Breast epithelium (tissue), 4 donors: ENCODE measurements around the gene CTNND2. TPM values are rescaled to one million over a fixed set of nuclear protein-coding genes. Genes with fewer than 3 reads are reported as not detected.

ENCODE experiments used
- DNase-seq, 2 donors: peaks; one replicate each; pipeline ENCODE4 v3.0.0-alpha.2; 2019; ENCODE audit warnings: low spot score in 2 of 2
- H3K27ac ChIP-seq, 2 donors: fragments of 200-600 bp; sonication (generic) in 1 of 2; one replicate each; pipeline ENCODE4 v1.5.1; 2016 to 2019; ENCODE audit warnings: mild to moderate bottlenecking in 1 of 2
- H3K27me3 ChIP-seq, 2 donors: fragments of 200-600 bp; sonication (generic) in 1 of 2; one replicate each; pipeline versions ENCODE4 v1.5.1 to v1.6.0; 2017 to 2019; ENCODE audit warnings: control low read depth in 1 of 2, mild to moderate bottlenecking in 1 of 2
- H3K36me3 ChIP-seq: fragments of 200-600 bp; one replicate; pipeline ENCODE4 v1.5.1; 2019
- H3K4me1 ChIP-seq, 2 donors: fragments of 200-600 bp; sonication (generic); one replicate each; pipeline ENCODE4 v1.5.1; 2016 to 2019; ENCODE audit warnings: control low read depth in 1 of 2
- H3K4me3 ChIP-seq, 3 donors: fragments of 200-600 bp; sonication (generic); 1 replicate in 2 of 3; 2 replicates in 1 of 3; pipeline ENCODE4 v1.5.1; 2016 to 2019; ENCODE audit warnings: mild to moderate bottlenecking in 3 of 3, moderate library complexity in 2 of 3
- H3K9me3 ChIP-seq, 2 donors: fragments of 200-600 bp; sonication (generic) in 1 of 2; one replicate each; pipeline ENCODE4 v1.5.1; 2016 to 2019; ENCODE audit warnings: control low read depth in 1 of 2
- CTCF ChIP-seq, 3 donors: fragments of 450-650 bp; IDR thresholded peaks; one replicate each; pipeline ENCODE4 v1.5.1; 2016 to 2017; ENCODE audit warnings: antibody characterized with exemption in 3 of 3, mild to moderate bottlenecking in 3 of 3, moderate library complexity in 3 of 3
- POLR2A ChIP-seq: fragments of 450-650 bp; IDR thresholded peaks from one replicate; pipeline ENCODE4 v1.6.1; 2016; ENCODE audit warnings: antibody characterized with exemption, mild to moderate bottlenecking, moderate library complexity
- POLR2AphosphoS5 ChIP-seq, 3 donors: sonication (generic); formaldehyde crosslinking; IDR thresholded peaks; one replicate each; pipeline ENCODE4 v1.6.1; 2017; ENCODE audit warnings: antibody characterized with exemption in 3 of 3
- intact Hi-C: fragments of 100-400 bp; cut with DNase I; formaldehyde crosslinking; loops from one replicate; pipeline ENCODE4 v1.15.1; 2023; ENCODE audit warnings: low total_unique reads
- total RNA-seq, 3 donors: library from RNA; depleted of rRNA; stranded (reverse); fragments of >200 nt; gene quantifications; one replicate each; pipeline ENCODE4 v1.1.0, GENCODE V29; 2016

CTNND2 gene
- total RNA-seq, 3 donors from 2014 or later: 3.3 to 6.0 TPM; not detected in 1

GRCh38 chr5:11609570-11610303 lies 294.5 kb downstream of the CTNND2 start:
- DNase-seq: no peak
- H3K4me1 ChIP-seq: no peaks in the 10 kb centered on the region
- no peaks in the 10 kb centered on the region for H3K36me3 ChIP-seq
- no peak overlapping the region for H3K27ac ChIP-seq
- H3K4me3 ChIP-seq: no peak overlapping the region
- no peaks in the 10 kb centered on the region for H3K9me3 ChIP-seq
- intact Hi-C loops: no loop called here
- no peaks in the 10 kb centered on the region for H3K27me3 ChIP-seq
- TF ChIP-seq POLR2A (no peak), CTCF (IDR thresholded peaks at IDR 0.05) (no peak), POLR2AphosphoS5 (IDR thresholded peaks at IDR 0.05) (no peak)

GRCh38 chr5:11608530-11608929 lies 295.7 kb downstream of the CTNND2 start:
- no peak for TF ChIP-seq POLR2AphosphoS5 (IDR thresholded peaks at IDR 0.05)
- TF ChIP-seq CTCF (IDR thresholded peaks at IDR 0.05): no peak
- no peak for TF ChIP-seq POLR2A
- Histone ChIP-seq H3K9me3 (no peaks in the 10 kb centered on the region), H3K36me3 (no peaks in the 10 kb centered on the region), H3K4me3 (no peak overlapping the region), H3K27me3 (no peaks in the 10 kb centered on the region), H3K4me1 (no peaks in the 10 kb centered on the region), H3K27ac (no peak overlapping the region)
- intact Hi-C loops: no loop called here
- DNase-seq: no peak

GRCh38 chr5:11607944-11608483 lies 296.2 kb downstream of the CTNND2 start:
- Histone ChIP-seq H3K4me3 (no peak overlapping the region), H3K27me3 (no peaks in the 10 kb centered on the region), H3K27ac (no peak overlapping the region), H3K36me3 (no peaks in the 10 kb centered on the region), H3K9me3 (no peaks in the 10 kb centered on the region), H3K4me1 (no peaks in the 10 kb centered on the region)
- intact Hi-C loops: no loop called here
- DNase-seq: no peak
- TF ChIP-seq POLR2AphosphoS5 (IDR thresholded peaks at IDR 0.05) (no peak), POLR2A (no peak), CTCF (IDR thresholded peaks at IDR 0.05) (no peak)

GRCh38 chr5:11602298-11602697 lies 301.9 kb downstream of the CTNND2 start:
- no peaks in the 10 kb centered on the region for H3K4me1 ChIP-seq
- H3K27ac ChIP-seq: no peak overlapping the region
- DNase-seq: no peak
- TF ChIP-seq POLR2AphosphoS5 (IDR thresholded peaks at IDR 0.05): no peak
- TF ChIP-seq POLR2A: no peak
- no peak for TF ChIP-seq CTCF (IDR thresholded peaks at IDR 0.05)
- intact Hi-C loops: no loop called here
- H3K27me3 ChIP-seq: no peaks in the 10 kb centered on the region
- no peak overlapping the region for H3K4me3 ChIP-seq
- no peaks in the 10 kb centered on the region for H3K9me3 ChIP-seq
- H3K36me3 ChIP-seq: no peaks in the 10 kb centered on the region

GRCh38 chr5:11599499-11599898 lies 304.7 kb downstream of the CTNND2 start:
- no peak for DNase-seq
- H3K9me3 ChIP-seq: no peaks in the 10 kb centered on the region
- no peak overlapping the region for H3K27ac ChIP-seq
- no peak for TF ChIP-seq POLR2A
- TF ChIP-seq CTCF (IDR thresholded peaks at IDR 0.05): no peak
- H3K4me1 ChIP-seq: no peaks in the 10 kb centered on the region
- H3K27me3 ChIP-seq: no peaks in the 10 kb centered on the region
- intact Hi-C loops: no loop called here
- no peak overlapping the region for H3K4me3 ChIP-seq
- H3K36me3 ChIP-seq: no peaks in the 10 kb centered on the region
